ENCODE data around the gene ATP6V1E1. TPM values are rescaled to one million over a fixed set of nuclear protein-coding genes. Genes with fewer than 3 reads are reported as not detected.
"Not testable (repeated sequence)": the region's sequence is repeated elsewhere in the genome, so short reads cannot be mapped to it uniquely, and the experiment has no call there.

Gene ATP6V1E1
- total and polyA plus RNA-seq, 5 experiments from 2014 or later, result 66.6 to 98.6 (median 86.9) TPM

DNA sequence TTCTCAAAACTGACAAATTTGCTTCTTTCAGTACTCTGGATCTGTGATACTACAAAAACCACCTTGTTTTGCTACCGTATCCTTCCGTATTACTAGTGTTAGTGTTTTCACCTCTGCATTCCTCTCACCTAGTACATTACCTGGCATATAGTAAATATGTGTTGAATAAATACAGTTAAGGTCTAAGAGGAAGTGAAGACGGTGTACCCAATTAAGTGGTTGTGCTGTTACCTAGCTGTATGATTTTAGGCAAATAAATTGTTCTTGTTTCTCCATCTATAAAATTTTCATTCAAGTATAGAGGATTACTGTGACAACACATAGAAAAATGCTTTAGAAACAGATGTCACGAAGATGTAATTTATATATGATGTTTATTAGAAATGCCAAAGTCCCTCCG, 18.9 kb upstream of the ATP6V1E1 start:
- Mint-ChIP-seq H3K4me3 (no peak overlapping the region), H3K27ac (no peak overlapping the region), H3K4me1 (peaks cover 5 to 19% (median 9%) of the 10 kb centered on the region in 4 donors), H3K9me3 (no peaks in the 10 kb centered on the region), H3K27me3 (no peaks in the 10 kb centered on the region), H3K36me3 (peaks cover 0 to 19% (median 0%) of the 10 kb centered on the region in 3 donors)
- POLR2A ChIA-PET, result interaction anchor here (0.6 kb wide), 1 partner anchor 11 kb away, joined by 3 read pairs; no protein-coding TSS in a partner anchor
- ATAC-seq (no peak), DNase-seq (no peak)

DNA sequence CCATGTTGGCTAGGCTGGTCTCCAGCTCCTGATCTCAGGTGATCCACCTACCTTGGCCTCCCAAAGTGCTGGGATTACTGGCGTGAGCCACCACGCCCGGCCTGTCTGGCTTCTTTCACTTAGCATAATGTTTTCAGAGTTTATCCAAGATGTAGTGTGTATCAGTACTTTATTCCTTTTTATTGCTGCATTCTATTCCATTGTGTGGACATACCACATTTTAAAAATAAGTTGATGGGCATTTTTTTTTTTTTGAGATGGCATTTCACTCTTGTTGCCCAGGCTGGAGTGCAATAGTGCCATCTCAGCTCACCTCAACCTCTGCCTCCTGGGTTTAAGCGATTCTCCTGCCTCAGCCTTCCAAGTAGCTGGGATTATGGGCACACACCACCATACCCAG, 13.8 kb upstream of the ATP6V1E1 start:
- POLR2A ChIA-PET, H3K27me3 Mint-ChIP-seq, DNase-seq, H3K4me3 Mint-ChIP-seq, ATAC-seq, H3K9me3 Mint-ChIP-seq: not testable (repeated sequence)
- H3K36me3 Mint-ChIP-seq, result peaks cover 0 to 17% (median 0%) of the 10 kb centered on the region in 3 donors
- peaks cover 15 to 45% (median 37%) of the 10 kb centered on the region in 4 donors for H3K4me1 Mint-ChIP-seq
- peak overlapping the region in 3 of 10 donors; percentile 16 to 45 (median 18) for H3K27ac Mint-ChIP-seq

DNA sequence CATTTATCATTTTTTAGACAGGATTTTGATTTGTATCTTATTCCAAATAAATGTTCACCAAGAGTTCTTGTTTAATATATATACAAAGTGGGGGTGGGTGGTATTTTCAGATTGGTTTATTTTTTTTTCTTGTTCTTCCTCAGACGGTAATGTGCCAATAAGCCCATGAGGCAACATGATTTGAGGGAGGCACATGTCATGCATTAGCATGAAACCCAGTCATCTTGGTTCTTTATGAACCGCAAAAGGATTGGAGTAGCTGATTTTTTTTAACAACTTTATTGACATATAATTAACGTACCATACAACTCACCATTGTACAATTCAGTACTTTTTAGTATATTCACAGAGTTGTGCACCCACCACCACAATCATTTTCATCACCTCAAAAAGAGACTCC, 12.7 kb upstream of the ATP6V1E1 start:
- no peak for ATAC-seq
- no peak for DNase-seq
- no peaks in the 10 kb centered on the region for H3K27me3 Mint-ChIP-seq
- H3K27ac Mint-ChIP-seq, result peak overlapping the region in 7 of 10 donors; percentile 12 to 84 (median 59)
- H3K9me3 Mint-ChIP-seq, result no peaks in the 10 kb centered on the region
- H3K36me3 Mint-ChIP-seq, result peaks cover 0 to 13% (median 0%) of the 10 kb centered on the region in 3 donors
- H3K4me1 Mint-ChIP-seq, result peaks cover 15 to 43% (median 33%) of the 10 kb centered on the region in 4 donors
- POLR2A ChIA-PET, result interaction anchor here (0.7 kb wide), 1 partner anchor 217 kb away, joined by 3 read pairs; no protein-coding TSS in a partner anchor
- H3K4me3 Mint-ChIP-seq, result peak overlapping the region in 4 of 10 donors; percentile 6 to 62 (median 15)

DNA sequence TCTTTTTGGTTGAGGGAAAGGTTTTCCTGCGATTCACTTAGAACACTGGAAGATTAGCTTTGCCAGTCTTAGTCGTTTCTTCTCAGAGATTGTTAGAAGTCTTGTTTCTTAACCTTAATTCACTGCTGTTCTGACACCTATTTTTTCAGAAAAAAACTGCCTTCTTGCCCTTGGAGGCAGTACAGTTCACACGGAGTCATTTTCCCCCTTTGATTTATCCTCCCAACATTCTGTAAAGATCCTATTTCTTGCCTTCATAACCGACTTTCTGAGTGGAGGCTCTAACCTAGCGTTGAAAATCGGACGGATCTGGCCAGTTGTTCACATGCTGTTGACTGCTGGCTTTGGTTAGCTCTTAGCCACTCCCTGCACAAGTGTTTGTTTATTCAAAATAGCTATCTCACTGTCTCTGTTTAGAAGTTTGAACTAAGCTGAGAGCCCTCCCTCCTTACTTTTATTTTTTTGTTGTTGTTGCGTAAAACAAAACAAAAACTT, 10.7 kb upstream of the ATP6V1E1 start:
- Mint-ChIP-seq H3K4me3 (peak overlapping the region; percentile 85 to 98 (median 92)), H3K27me3 (no peaks in the 10 kb centered on the region), H3K27ac (peak overlapping the region; percentile 96 to 99 (median 98)), H3K4me1 (peaks cover 12 to 39% (median 30%) of the 10 kb centered on the region in 4 donors), H3K9me3 (no peaks in the 10 kb centered on the region), H3K36me3 (peaks cover 0 to 13% (median 0%) of the 10 kb centered on the region in 3 donors)
- ATAC-seq (peak in 1 of 2 donors; percentile 13), DNase-seq (peak in 3 of 10 donors; percentile 15 to 26 (median 19))
- POLR2A ChIA-PET, result interaction anchor here (0.7 to 0.8 kb wide), 2 partner anchors 18 to 479 kb away, joined by 3 to 4 read pairs; no protein-coding TSS in a partner anchor

DNA sequence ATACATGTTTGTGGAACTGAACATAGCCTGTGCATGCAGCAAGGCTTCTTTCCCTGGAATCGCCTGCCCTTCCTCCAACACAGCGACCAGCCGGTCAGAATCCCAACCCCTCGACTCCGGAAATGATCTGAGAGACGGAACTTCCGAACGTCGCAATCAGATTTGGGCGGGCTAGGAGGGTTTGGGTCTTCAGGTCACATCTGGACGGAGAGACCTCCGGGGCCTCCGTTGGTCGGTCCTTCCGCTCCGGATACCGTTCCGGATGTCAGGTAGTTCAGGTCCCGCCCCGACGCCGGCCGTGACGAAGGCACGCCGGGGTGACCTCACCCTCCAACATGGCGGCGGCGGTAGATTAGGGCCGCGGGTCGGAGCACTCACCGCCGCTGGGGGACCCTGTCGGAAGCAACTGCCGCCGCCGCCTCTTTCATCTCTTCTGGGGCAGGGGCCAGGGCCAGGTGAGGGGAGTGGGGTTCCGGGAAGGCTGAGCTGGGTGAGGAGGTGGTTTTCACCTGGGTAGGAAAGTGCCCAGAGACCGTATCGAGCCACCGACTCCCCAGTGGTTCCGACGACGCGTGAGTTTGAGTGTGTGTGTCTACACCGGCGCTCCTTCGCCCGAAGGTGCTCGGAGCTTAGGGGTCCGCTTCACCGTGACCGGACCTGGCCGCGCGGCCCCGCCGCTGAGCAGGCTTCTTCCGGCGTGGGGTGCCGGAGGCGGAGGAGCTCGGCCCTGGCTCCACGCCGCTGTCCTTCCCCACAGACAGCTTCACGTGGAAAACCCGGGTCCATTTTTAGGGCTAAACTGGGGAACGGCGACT, 10.1 kb upstream of the ATP6V1E1 start, which contains the start of gene BCL2L13:
Gene BCL2L13, plus strand, starts transcription at position 326 of the 815 bp plus-strand sequence. CDS start 16,955 bp downstream, outside the sequence.
- ATAC-seq (peak; percentile 92 to 94), DNase-seq (peak; percentile 78 to 93 (median 86))
- POLR2A ChIA-PET, result interaction anchor here (0.7 to 1.1 kb wide), 2 partner anchors 439 to 479 kb away, joined by 3 to 4 read pairs; partner anchors contain the start of gene PEX26
- H3K4me1 Mint-ChIP-seq, result peaks cover 12 to 39% (median 30%) of the 10 kb centered on the region in 4 donors
- H3K9me3 Mint-ChIP-seq, result no peaks in the 10 kb centered on the region
- no peaks in the 10 kb centered on the region for H3K27me3 Mint-ChIP-seq
- peak within 1 kb of the TSS; percentile 96 to 99 (median 98) for H3K27ac Mint-ChIP-seq
- peaks cover 0 to 13% (median 0%) of the 10 kb centered on the region in 3 donors for H3K36me3 Mint-ChIP-seq
- H3K4me3 Mint-ChIP-seq, result peak within 1 kb of the TSS; percentile 85 to 98 (median 92)

DNA sequence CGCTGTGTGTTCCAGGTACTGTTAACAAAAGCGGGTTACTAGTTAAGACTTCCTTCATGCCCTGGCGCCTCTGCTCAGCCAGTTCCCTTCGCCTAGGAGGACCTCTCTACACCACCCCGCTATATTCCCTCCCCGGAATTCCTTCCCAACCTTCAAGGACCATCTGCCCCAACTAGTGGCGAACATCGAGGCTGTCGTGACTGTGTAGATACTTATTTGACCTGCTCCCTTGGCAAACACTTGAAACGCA, 9.6 kb upstream of the ATP6V1E1 start:
- peak; percentile 22 to 26 for ATAC-seq
- Mint-ChIP-seq H3K36me3 (peaks cover 0 to 13% (median 0%) of the 10 kb centered on the region in 3 donors), H3K4me1 (peaks cover 12 to 39% (median 30%) of the 10 kb centered on the region in 4 donors)

DNA sequence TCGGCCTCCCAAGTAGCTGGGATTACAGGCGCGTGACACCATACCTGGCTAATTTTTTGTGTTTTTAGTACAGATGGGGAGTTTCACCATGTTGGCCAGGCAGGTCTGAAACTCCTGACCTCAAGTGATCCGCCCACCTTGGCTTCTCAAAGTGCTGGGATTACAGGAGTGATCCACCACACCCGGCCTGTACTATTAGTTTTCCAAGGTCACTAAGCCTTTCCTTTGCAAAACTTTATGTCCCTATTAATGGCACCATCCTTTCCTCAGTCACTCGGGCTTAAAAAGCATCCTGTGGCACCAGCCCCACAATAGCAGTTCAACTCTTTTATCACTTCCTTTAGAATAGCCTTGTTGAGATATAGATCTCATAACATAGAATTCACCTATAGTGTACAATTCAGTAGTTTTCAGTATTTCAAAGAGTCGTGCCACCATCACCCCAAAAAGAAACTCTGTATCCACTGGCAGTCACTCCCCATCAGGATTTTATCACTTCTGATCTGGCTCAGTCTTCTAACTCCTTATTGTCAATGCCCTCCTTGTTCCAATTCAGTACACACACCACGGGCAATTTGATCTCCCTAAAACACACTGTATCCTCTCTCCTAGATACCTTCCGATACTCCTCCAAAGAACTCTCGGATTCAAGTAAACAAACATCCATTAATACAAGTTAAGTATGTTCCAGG, 9.1 kb upstream of the ATP6V1E1 start:
- POLR2A ChIA-PET, result interaction anchor here (0.7 to 1.1 kb wide), 3 partner anchors 16 to 542 kb away, joined by 3 to 5 read pairs (median 3); partner anchors contain the start of gene PEX26
- H3K36me3 Mint-ChIP-seq, result peaks cover 0 to 9% (median 0%) of the 10 kb centered on the region in 3 donors

More for the DNA sequence above, 9.6 kb upstream of the ATP6V1E1 start:
- no peaks in the 10 kb centered on the region for H3K9me3 Mint-ChIP-seq
- DNase-seq, result no peak
- POLR2A ChIA-PET, result interaction anchor here (1.0 to 1.1 kb wide), 2 partner anchors 17 to 439 kb away, joined by 3 read pairs; partner anchors contain the start of gene PEX26
- peak overlapping the region; percentile 96 to 99 (median 98) for H3K27ac Mint-ChIP-seq
- peak overlapping the region; percentile 85 to 98 (median 92) for H3K4me3 Mint-ChIP-seq
- no peaks in the 10 kb centered on the region for H3K27me3 Mint-ChIP-seq

DNA sequence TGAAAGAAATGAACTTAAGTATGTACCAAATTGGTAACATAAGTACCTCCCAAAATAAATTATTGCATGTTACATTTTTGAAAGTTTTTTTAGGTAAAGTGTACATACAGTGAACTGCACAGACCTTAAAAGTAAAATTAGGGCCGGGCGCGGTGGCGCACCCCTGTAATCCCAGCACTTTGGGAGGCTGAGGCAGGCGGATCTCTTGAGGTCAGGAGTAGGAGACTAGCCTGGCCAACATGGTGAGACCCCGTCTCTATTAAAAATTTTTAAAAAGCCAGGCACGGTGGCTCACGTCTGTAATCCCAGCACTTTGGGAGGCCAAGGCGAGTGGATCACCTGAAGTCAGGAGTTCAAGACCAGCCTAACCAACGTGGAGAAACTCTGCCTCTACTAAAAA, 8.3 kb upstream of the ATP6V1E1 start:
- not testable (repeated sequence) for H3K36me3 Mint-ChIP-seq, DNase-seq, H3K27ac Mint-ChIP-seq, H3K27me3 Mint-ChIP-seq, ATAC-seq, H3K9me3 Mint-ChIP-seq
- H3K4me3 Mint-ChIP-seq, result peak overlapping the region in 1 of 10 donors; percentile 10
- H3K4me1 Mint-ChIP-seq, result peaks cover 12 to 35% (median 27%) of the 10 kb centered on the region in 4 donors
- POLR2A ChIA-PET, result interaction anchor here (0.7 to 1.0 kb wide), 2 partner anchors 15 to 541 kb away, joined by 3 to 5 read pairs; no protein-coding TSS in a partner anchor

More for the DNA sequence above, 9.1 kb upstream of the ATP6V1E1 start:
- no peak for DNase-seq
- Mint-ChIP-seq H3K9me3 (no peaks in the 10 kb centered on the region), H3K4me1 (peaks cover 12 to 35% (median 28%) of the 10 kb centered on the region in 4 donors), H3K4me3 (peak overlapping the region; percentile 85 to 98 (median 92)), H3K27me3 (no peaks in the 10 kb centered on the region), H3K27ac (peak overlapping the region; percentile 96 to 99 (median 98))
- ATAC-seq, result no peak

DNA sequence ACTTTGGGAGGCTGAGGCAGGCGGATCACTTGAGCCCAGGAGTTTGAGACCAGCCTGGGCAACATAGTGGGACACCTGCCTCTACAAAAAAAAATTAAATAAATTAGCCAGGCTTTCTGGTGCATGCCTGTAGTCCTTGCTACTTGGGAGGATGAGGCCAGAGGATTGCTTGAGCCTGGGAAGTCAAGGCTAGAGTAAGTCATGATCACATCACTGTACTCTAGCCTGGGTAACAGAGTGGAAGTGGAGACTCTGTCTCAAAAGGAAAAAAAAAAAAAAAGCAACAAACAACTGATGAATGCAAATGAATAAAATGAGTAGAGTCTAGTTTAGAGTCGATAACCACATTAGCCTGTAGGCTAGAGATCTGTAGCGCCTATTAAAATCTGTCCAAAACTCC, 6.1 kb upstream of the ATP6V1E1 start:
- Mint-ChIP-seq H3K27ac (no peak overlapping the region), H3K9me3 (no peaks in the 10 kb centered on the region), H3K36me3 (no peaks in the 10 kb centered on the region), H3K4me3 (no peak overlapping the region), H3K27me3 (no peaks in the 10 kb centered on the region), H3K4me1 (peaks cover 12 to 21% (median 18%) of the 10 kb centered on the region in 4 donors)
- DNase-seq, result no peak
- POLR2A ChIA-PET, result no interaction called here
- no peak for ATAC-seq

DNA sequence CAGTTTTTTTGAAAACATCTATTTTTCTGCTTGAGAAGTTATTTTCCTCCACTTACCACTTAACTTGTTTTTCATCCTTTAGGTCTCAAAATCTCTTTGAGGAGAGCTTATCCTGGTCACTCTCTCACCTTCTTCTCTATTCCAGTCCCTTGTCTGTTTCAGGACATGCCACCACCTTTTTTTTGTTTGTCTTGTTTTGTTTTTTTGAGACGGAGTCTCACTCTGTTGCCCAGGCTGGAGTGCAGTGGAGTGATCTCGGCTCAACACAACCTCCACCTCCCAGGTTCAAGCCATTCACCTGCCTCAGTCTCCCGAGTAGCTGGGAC, 5.4 kb upstream of the ATP6V1E1 start:
- ATAC-seq, result no peak
- H3K27ac Mint-ChIP-seq, result no peak overlapping the region
- H3K9me3 Mint-ChIP-seq, result no peaks in the 10 kb centered on the region
- no peak overlapping the region for H3K4me3 Mint-ChIP-seq
- POLR2A ChIA-PET, result no interaction called here
- no peaks in the 10 kb centered on the region for H3K27me3 Mint-ChIP-seq
- H3K4me1 Mint-ChIP-seq, result peaks cover 9 to 22% (median 13%) of the 10 kb centered on the region in 4 donors
- no peak for DNase-seq
- H3K36me3 Mint-ChIP-seq, result no peaks in the 10 kb centered on the region

DNA sequence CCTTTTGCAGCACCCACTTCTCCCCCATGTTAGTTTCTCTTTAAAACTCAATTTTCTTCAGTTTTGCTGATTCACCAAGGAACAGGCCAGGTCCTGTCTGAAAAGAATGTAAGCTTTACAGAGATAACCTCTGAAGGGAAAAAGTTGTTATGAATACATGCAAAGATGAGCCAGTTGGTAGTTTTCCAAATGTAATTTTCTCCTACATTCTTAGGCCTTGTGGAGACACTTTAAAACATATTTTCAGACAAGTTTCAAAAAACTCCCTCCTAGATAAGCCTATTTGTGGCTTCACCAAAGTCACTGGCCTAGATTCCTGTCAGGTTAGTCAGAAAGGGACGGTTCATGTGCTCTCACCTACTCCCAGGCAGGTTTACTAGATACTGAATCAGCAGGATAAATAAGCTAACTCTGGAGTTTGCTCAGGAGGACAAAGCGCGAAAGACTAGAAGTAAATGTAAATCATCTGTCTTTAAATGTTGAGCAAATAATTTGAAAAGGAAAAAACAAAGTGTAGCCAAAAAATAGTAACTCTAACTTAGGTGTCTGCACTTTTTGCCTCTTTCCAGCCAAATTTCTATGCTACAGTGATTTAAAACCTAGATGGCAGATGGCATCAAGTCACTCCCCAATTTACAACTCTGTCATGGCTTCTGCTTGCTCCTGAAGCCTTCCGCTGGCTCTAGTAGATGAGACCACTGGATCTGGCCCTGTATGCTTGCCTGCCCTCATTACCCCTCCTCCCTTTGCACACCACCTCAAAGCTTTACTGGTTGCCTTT, 4.9 kb upstream of the ATP6V1E1 start:
- H3K36me3 Mint-ChIP-seq, result no peaks in the 10 kb centered on the region
- ATAC-seq, result no peak
- H3K27ac Mint-ChIP-seq, result no peak overlapping the region
- peaks cover 9 to 24% (median 17%) of the 10 kb centered on the region in 4 donors for H3K4me1 Mint-ChIP-seq
- H3K27me3 Mint-ChIP-seq, result no peaks in the 10 kb centered on the region
- DNase-seq, result no peak
- POLR2A ChIA-PET, result no interaction called here
- no peaks in the 10 kb centered on the region for H3K9me3 Mint-ChIP-seq
- no peak overlapping the region for H3K4me3 Mint-ChIP-seq
